Karpas-422 (cell line): ENCODE data around the gene GCNT2. TPM values are rescaled to one million over a fixed set of nuclear protein-coding genes. Genes with fewer than 3 reads are reported as not detected.
"Not testable (repeated sequence)": the region's sequence is repeated elsewhere in the genome, so short reads cannot be mapped to it uniquely, and the experiment has no call there.

Experiments
- DNase-seq: peaks from one replicate; pipeline ENCODE4 v3.0.0-alpha.2; 2015
- H2AFZ ChIP-seq: fragments of 200-600 bp; sonication (generic); 2 replicates; pipeline ENCODE4 v1.6.1; 2014; ENCODE audit warnings: antibody characterized with exemption, low read length, mixed read lengths
- H3K27ac ChIP-seq: fragments of 200-600 bp; sonication (generic); 2 replicates; pipeline ENCODE4 v1.5.1; 2014; ENCODE audit warnings: mild to moderate bottlenecking, low read length, moderate library complexity
- H3K27me3 ChIP-seq: fragments of 200-600 bp; sonication (generic); 2 replicates; pipeline ENCODE4 v1.6.1; 2014; ENCODE audit warnings: low read length, mixed read lengths
- H3K36me3 ChIP-seq: fragments of 200-600 bp; sonication (generic); 2 replicates; pipeline ENCODE4 v1.6.1; 2014; ENCODE audit warnings: low read length, mixed read lengths; ENCODE audit not compliant: insufficient read depth
- H3K4me1 ChIP-seq: fragments of 200-600 bp; sonication (generic); 2 replicates; pipeline ENCODE4 v1.6.1; 2014; ENCODE audit warnings: mild to moderate bottlenecking, low read length, mixed read lengths
- H3K4me2 ChIP-seq: fragments of 200-600 bp; sonication (generic); 2 replicates; pipeline ENCODE4 v1.6.1; 2014; ENCODE audit warnings: low read length, low read depth, mild to moderate bottlenecking; ENCODE audit not compliant: poor library complexity, severe bottlenecking
- H3K4me3 ChIP-seq: fragments of 200-600 bp; sonication (generic); 2 replicates; pipeline ENCODE4 v1.5.1; 2014; ENCODE audit warnings: mild to moderate bottlenecking, antibody characterized with exemption, low read length, mixed read lengths
- H3K79me2 ChIP-seq: fragments of 200-600 bp; sonication (generic); 2 replicates; pipeline ENCODE4 v1.6.1; 2014; ENCODE audit warnings: mild to moderate bottlenecking, low read length, mixed read lengths
- H3K9ac ChIP-seq: fragments of 200-600 bp; sonication (generic); 2 replicates; pipeline ENCODE4 v1.6.0; 2014; ENCODE audit warnings: low read length
- H3K9me2 ChIP-seq: fragments of 200-600 bp; sonication (generic), shearing (Covaris generic); replicated peaks from 2 replicates; pipeline ENCODE4 v1.6.0; 2014; ENCODE audit warnings: mild to moderate bottlenecking, low read length, moderate library complexity; ENCODE audit not compliant: insufficient read depth
- H3K9me3 ChIP-seq: fragments of 300-700, 200-600 bp; sonication (generic); 2 replicates; pipeline ENCODE4 v1.6.1; 2014; ENCODE audit warnings: low read length, mixed read lengths
- H4K20me1 ChIP-seq: fragments of 200-600 bp; sonication (generic); 2 replicates; pipeline ENCODE4 v1.6.1; 2014; ENCODE audit warnings: mild to moderate bottlenecking, antibody characterized with exemption, low read length, low read depth; ENCODE audit not compliant: insufficient read depth
- total RNA-seq: library from RNA; depleted of rRNA; stranded (reverse); fragments of >200 nt; shearing (Covaris generic); gene quantifications from 2 replicates; pipeline ENCODE4 v1.2.3, GENCODE V29; 2014; ENCODE audit warnings: low replicate concordance

The GCNT2 gene
- total RNA-seq, 1 experiment from 2014 or later: 21.3 TPM

- Histone ChIP-seq H3K36me3 (no peaks in the 10 kb centered on the region), H4K20me1 (no peaks in the 10 kb centered on the region), H3K79me2 (peaks cover 86% of the 10 kb centered on the region), H3K9me3 (no peaks in the 10 kb centered on the region), H3K4me3 (no peak overlapping the region), H3K27ac (no peak overlapping the region), H3K4me1 (peaks cover 50% of the 10 kb centered on the region), H3K9me2 (no peaks in the 10 kb centered on the region), H3K9ac (no peak overlapping the region), H3K4me2 (no peak overlapping the region), H2AFZ (no peak overlapping the region), H3K27me3 (no peaks in the 10 kb centered on the region)
- no peak for DNase-seq
Observed at GRCh38 chr6:10599046-10599445, 77.9 kb downstream of the GCNT2 start.

- not testable (repeated sequence) for H3K4me2 ChIP-seq, DNase-seq, H3K9me3 ChIP-seq, H4K20me1 ChIP-seq, H3K9ac ChIP-seq, H3K9me2 ChIP-seq, H2AFZ ChIP-seq, H3K27me3 ChIP-seq, H3K36me3 ChIP-seq, H3K4me3 ChIP-seq, H3K27ac ChIP-seq
- Histone ChIP-seq H3K79me2 (peaks cover 80% of the 10 kb centered on the region), H3K4me1 (peaks cover 34% of the 10 kb centered on the region)
Observed at GRCh38 chr6:10600681-10601080, 79.5 kb downstream of the GCNT2 start.

GRCh38 chr6:10603219-10603618, 82.1 kb downstream of the GCNT2 start:
- DNase-seq: no peak
- Histone ChIP-seq H3K27ac (no peak overlapping the region), H3K4me3 (no peak overlapping the region), H2AFZ (no peak overlapping the region), H4K20me1 (no peaks in the 10 kb centered on the region), H3K36me3 (no peaks in the 10 kb centered on the region), H3K9me3 (no peaks in the 10 kb centered on the region), H3K4me2 (no peak overlapping the region), H3K9ac (no peak overlapping the region), H3K4me1 (peaks cover 15% of the 10 kb centered on the region), H3K27me3 (no peaks in the 10 kb centered on the region), H3K9me2 (no peaks in the 10 kb centered on the region), H3K79me2 (peaks cover 74% of the 10 kb centered on the region)

- H4K20me1 ChIP-seq: no peaks in the 10 kb centered on the region
- H3K9me2 ChIP-seq: no peaks in the 10 kb centered on the region
- no peak overlapping the region for H3K4me2 ChIP-seq
- no peak overlapping the region for H3K27ac ChIP-seq
- H3K9me3 ChIP-seq: no peaks in the 10 kb centered on the region
- no peak overlapping the region for H3K9ac ChIP-seq
- H3K36me3 ChIP-seq: no peaks in the 10 kb centered on the region
- no peak for DNase-seq
- no peaks in the 10 kb centered on the region for H3K27me3 ChIP-seq
- H2AFZ ChIP-seq: no peak overlapping the region
- H3K4me1 ChIP-seq: peaks cover 6% of the 10 kb centered on the region
- peaks cover 75% of the 10 kb centered on the region for H3K79me2 ChIP-seq
- no peak overlapping the region for H3K4me3 ChIP-seq
Observed at GRCh38 chr6:10609038-10609437, 87.9 kb downstream of the GCNT2 start.

- no peaks in the 10 kb centered on the region for H3K36me3 ChIP-seq
- no peak overlapping the region for H3K4me2 ChIP-seq
- H3K4me3 ChIP-seq: no peak overlapping the region
- no peak overlapping the region for H2AFZ ChIP-seq
- H3K9ac ChIP-seq: no peak overlapping the region
- no peaks in the 10 kb centered on the region for H3K9me3 ChIP-seq
- peaks cover 6% of the 10 kb centered on the region for H3K4me1 ChIP-seq
- no peaks in the 10 kb centered on the region for H3K27me3 ChIP-seq
- H3K27ac ChIP-seq: no peak overlapping the region
- H3K79me2 ChIP-seq: peaks cover 80% of the 10 kb centered on the region
- H4K20me1 ChIP-seq: no peaks in the 10 kb centered on the region
- no peak for DNase-seq
- H3K9me2 ChIP-seq: no peaks in the 10 kb centered on the region
Observed at GRCh38 chr6:10610289-10610688, 89.1 kb downstream of the GCNT2 start.

- no peak for DNase-seq
- Histone ChIP-seq H3K9ac (no peak overlapping the region), H3K4me1 (peaks cover 6% of the 10 kb centered on the region), H3K36me3 (no peaks in the 10 kb centered on the region), H3K79me2 (peaks cover 80% of the 10 kb centered on the region), H3K27ac (no peak overlapping the region), H2AFZ (no peak overlapping the region), H3K9me3 (no peaks in the 10 kb centered on the region), H4K20me1 (no peaks in the 10 kb centered on the region), H3K9me2 (no peaks in the 10 kb centered on the region), H3K4me2 (no peak overlapping the region), H3K27me3 (no peaks in the 10 kb centered on the region), H3K4me3 (no peak overlapping the region)
Observed at GRCh38 chr6:10612161-10612560, 91.0 kb downstream of the GCNT2 start.

- DNase-seq: no peak
- H3K9me3 ChIP-seq: no peaks in the 10 kb centered on the region
- H3K9me2 ChIP-seq: no peaks in the 10 kb centered on the region
- no peaks in the 10 kb centered on the region for H4K20me1 ChIP-seq
- no peak overlapping the region for H3K9ac ChIP-seq
- H3K4me1 ChIP-seq: peaks cover 6% of the 10 kb centered on the region
- no peak overlapping the region for H3K27ac ChIP-seq
- no peaks in the 10 kb centered on the region for H3K27me3 ChIP-seq
- H3K36me3 ChIP-seq: no peaks in the 10 kb centered on the region
- no peak overlapping the region for H3K4me2 ChIP-seq
- peaks cover 74% of the 10 kb centered on the region for H3K79me2 ChIP-seq
- H3K4me3 ChIP-seq: no peak overlapping the region
- no peak overlapping the region for H2AFZ ChIP-seq
Observed at GRCh38 chr6:10613077-10613476, 91.9 kb downstream of the GCNT2 start.

- Histone ChIP-seq H3K9ac (no peak overlapping the region), H3K9me2 (no peaks in the 10 kb centered on the region), H3K9me3 (no peaks in the 10 kb centered on the region), H3K4me3 (no peak overlapping the region), H4K20me1 (no peaks in the 10 kb centered on the region), H3K4me2 (no peak overlapping the region), H3K27me3 (no peaks in the 10 kb centered on the region), H2AFZ (no peak overlapping the region), H3K4me1 (peaks cover 6% of the 10 kb centered on the region), H3K79me2 (peaks cover 74% of the 10 kb centered on the region), H3K27ac (no peak overlapping the region), H3K36me3 (no peaks in the 10 kb centered on the region)
- DNase-seq: no peak
Observed at GRCh38 chr6:10613723-10614122, 92.6 kb downstream of the GCNT2 start.

- no peak overlapping the region for H3K4me2 ChIP-seq
- H4K20me1 ChIP-seq: no peaks in the 10 kb centered on the region
- H3K9me2 ChIP-seq: no peaks in the 10 kb centered on the region
- H3K27ac ChIP-seq: no peak overlapping the region
- H2AFZ ChIP-seq: no peak overlapping the region
- no peak overlapping the region for H3K9ac ChIP-seq
- H3K79me2 ChIP-seq: peaks cover 55% of the 10 kb centered on the region
- no peaks in the 10 kb centered on the region for H3K9me3 ChIP-seq
- no peaks in the 10 kb centered on the region for H3K27me3 ChIP-seq
- peaks cover 6% of the 10 kb centered on the region for H3K4me1 ChIP-seq
- no peak overlapping the region for H3K4me3 ChIP-seq
- no peak for DNase-seq
- H3K36me3 ChIP-seq: no peaks in the 10 kb centered on the region
Observed at GRCh38 chr6:10615675-10616074, 94.5 kb downstream of the GCNT2 start.
